Measurements from ENCODE around the gene PRKAG3. TPM values are rescaled to one million over a fixed set of nuclear protein-coding genes. Genes with fewer than 3 reads are reported as not detected.

The PRKAG3 gene
- total and polyA plus RNA-seq, 2 donors from 2014 or later: not detected

DNA sequence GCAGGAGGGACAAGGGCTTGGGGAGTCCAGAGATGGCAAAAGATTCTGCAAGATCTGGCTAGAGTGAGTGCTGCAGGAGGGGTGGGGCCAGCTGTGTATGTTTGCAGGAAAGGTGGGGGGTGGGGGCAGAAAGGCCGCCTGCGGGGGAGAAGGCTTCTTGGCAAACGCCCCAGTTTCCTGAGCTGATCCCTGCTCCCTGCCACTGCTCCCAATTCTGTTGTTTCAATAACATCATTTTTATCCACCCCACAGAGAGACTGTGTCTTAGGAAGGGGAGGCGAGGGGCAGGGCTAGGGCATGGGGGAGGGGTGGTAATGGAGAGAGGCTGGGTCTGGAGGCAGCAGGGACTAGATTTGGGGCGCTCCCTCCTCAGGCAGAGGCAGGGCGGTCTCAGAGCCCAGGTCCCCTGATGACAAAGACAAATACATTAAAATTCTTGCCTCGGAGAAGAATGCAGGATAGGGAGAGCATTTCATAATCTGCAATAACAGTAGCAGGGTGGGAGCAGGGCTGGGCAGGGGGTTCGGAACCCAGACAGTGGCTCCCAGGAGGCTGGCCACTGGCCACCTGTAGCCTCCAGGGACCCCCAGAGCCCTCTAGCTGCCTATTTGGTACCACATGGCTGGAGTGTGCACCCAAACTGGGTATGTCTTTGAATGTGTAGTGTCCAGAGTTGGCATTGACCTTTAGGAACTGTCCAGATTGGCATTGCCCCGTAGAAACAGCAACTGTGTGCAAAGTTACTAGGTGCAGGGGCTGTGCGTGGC, 26.0 kb upstream of the PRKAG3 start:
- FAIRE-seq: no peak
- no peak overlapping the region for H3K27ac ChIP-seq (ENCODE audit: low read depth in 2 of 2, low read length in 2 of 2)

DNA sequence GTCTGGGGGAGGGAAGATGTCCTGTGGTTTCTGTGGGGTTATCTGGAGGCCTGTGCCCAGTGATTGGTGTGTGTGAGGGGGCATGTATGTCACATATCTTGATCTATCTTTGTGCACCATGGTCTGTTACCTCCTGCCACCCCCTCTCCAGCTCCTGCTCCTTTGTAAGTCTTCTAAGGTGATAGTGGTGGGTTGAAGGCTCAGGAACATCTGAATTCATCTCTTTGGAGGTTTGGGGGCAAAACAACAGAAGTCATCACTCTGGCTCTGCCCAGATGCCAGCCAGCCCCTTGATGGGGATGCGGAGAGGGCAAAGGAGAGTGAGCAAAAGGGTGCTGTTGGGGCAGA, 25.3 kb upstream of the PRKAG3 start:
- H3K4me3 ChIP-seq (ENCODE audit: low read length in 3 of 3): no peak overlapping the region

More for the DNA sequence above, 26.0 kb upstream of the PRKAG3 start:
- no peak overlapping the region for H3K4me3 ChIP-seq (ENCODE audit: low read length in 3 of 3)
- DNase-seq: no peak
- H3K36me3 ChIP-seq (ENCODE audit: control insufficient read depth in 2 of 3, insufficient read depth in 3 of 3, low read length in 3 of 3): no peaks in the 10 kb centered on the region
- intact Hi-C loops (cut with DNase I): no loop called here
- H3K9ac ChIP-seq (ENCODE audit: low read length in 3 of 3): no peak overlapping the region
- peaks cover 33% of the 10 kb centered on the region for H3K27me3 ChIP-seq (ENCODE audit: control insufficient read depth, insufficient read depth, low read length)
- H3K4me1 ChIP-seq (ENCODE audit: control insufficient read depth in 2 of 3, insufficient read depth in 2 of 3, low read depth in 1 of 3, low read length in 3 of 3): peaks cover 0 to 2% (median 0%) of the 10 kb centered on the region in 3 donors
- no peaks in the 10 kb centered on the region for H3K9me3 ChIP-seq (ENCODE audit: control insufficient read depth in 2 of 3, insufficient read depth in 1 of 3, low read length in 3 of 3)
- TF ChIP-seq, protein P1, sequence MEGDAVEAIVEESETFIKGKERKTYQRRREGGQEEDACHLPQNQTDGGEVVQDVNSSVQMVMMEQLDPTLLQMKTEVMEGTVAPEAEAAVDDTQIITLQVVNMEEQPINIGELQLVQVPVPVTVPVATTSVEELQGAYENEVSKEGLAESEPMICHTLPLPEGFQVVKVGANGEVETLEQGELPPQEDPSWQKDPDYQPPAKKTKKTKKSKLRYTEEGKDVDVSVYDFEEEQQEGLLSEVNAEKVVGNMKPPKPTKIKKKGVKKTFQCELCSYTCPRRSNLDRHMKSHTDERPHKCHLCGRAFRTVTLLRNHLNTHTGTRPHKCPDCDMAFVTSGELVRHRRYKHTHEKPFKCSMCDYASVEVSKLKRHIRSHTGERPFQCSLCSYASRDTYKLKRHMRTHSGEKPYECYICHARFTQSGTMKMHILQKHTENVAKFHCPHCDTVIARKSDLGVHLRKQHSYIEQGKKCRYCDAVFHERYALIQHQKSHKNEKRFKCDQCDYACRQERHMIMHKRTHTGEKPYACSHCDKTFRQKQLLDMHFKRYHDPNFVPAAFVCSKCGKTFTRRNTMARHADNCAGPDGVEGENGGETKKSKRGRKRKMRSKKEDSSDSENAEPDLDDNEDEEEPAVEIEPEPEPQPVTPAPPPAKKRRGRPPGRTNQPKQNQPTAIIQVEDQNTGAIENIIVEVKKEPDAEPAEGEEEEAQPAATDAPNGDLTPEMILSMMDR (IDR thresholded peaks at IDR 0.05; ENCODE audit: borderline replicate concordance, extremely low read depth, insufficient read depth): no peak

DNA sequence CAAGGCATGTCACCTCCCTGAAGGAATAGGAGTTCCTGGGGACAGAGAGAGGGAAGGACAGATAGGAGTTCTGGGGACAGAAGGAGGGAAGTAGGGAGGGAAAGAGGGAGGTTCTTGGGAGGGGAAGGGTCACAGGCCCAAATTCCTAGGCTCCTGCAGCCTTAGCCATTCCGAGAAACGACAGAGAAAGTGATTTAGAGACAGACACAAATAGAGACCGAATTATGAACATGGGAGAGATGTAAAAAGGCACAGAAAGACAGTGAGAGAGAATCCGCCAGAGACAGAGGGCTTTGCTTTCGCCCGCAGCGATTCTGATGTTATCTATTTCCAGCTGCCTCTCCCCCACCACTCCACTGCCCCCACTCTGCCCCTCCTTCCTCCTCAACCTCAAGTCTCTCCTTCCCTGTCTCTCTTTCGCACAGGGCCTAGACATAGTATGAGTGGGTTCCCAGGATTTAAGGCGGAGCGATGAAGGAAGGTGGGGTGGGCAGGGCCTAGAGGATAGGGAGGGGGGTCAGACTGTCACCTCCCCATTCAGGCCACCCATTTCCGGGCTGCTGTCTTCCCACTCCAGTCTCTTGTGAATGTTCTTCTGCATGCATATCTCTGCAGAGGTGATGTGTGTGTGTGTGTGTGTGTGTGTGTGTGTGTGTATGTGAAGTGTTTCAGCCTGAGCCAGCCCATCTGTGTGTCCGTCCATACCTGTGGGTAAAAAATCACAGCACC, 24.7 kb upstream of the PRKAG3 start:
- FAIRE-seq: no peak
- Histone ChIP-seq H3K9me3 (ENCODE audit: control insufficient read depth in 2 of 3, insufficient read depth in 1 of 3, low read length in 3 of 3) (no peaks in the 10 kb centered on the region), H3K27me3 (ENCODE audit: control insufficient read depth, insufficient read depth, low read length) (peaks cover 26% of the 10 kb centered on the region), H3K4me1 (ENCODE audit: control insufficient read depth in 2 of 3, insufficient read depth in 2 of 3, low read depth in 1 of 3, low read length in 3 of 3) (peaks cover 0 to 2% (median 0%) of the 10 kb centered on the region in 3 donors), H3K36me3 (ENCODE audit: control insufficient read depth in 2 of 3, insufficient read depth in 3 of 3, low read length in 3 of 3) (no peaks in the 10 kb centered on the region), H3K4me3 (ENCODE audit: low read length in 3 of 3) (no peak overlapping the region), H3K27ac (ENCODE audit: low read depth in 2 of 2, low read length in 2 of 2) (no peak overlapping the region), H3K9ac (ENCODE audit: low read length in 3 of 3) (no peak overlapping the region)
- no peak for DNase-seq
- intact Hi-C loops (cut with DNase I): no loop called here
- TF ChIP-seq, protein P1 (IDR thresholded peaks at IDR 0.05; ENCODE audit: borderline replicate concordance, extremely low read depth, insufficient read depth): no peak

More for the DNA sequence above, 25.3 kb upstream of the PRKAG3 start:
- TF ChIP-seq, protein P1 (IDR thresholded peaks at IDR 0.05; ENCODE audit: borderline replicate concordance, extremely low read depth, insufficient read depth): no peak
- peaks cover 0 to 2% (median 0%) of the 10 kb centered on the region in 3 donors for H3K4me1 ChIP-seq (ENCODE audit: control insufficient read depth in 2 of 3, insufficient read depth in 2 of 3, low read depth in 1 of 3, low read length in 3 of 3)
- no peak for FAIRE-seq
- no peak overlapping the region for H3K27ac ChIP-seq (ENCODE audit: low read depth in 2 of 2, low read length in 2 of 2)
- no peaks in the 10 kb centered on the region for H3K9me3 ChIP-seq (ENCODE audit: control insufficient read depth in 2 of 3, insufficient read depth in 1 of 3, low read length in 3 of 3)
- H3K9ac ChIP-seq (ENCODE audit: low read length in 3 of 3): no peak overlapping the region
- peaks cover 30% of the 10 kb centered on the region for H3K27me3 ChIP-seq (ENCODE audit: control insufficient read depth, insufficient read depth, low read length)
- DNase-seq: no peak
- H3K36me3 ChIP-seq (ENCODE audit: control insufficient read depth in 2 of 3, insufficient read depth in 3 of 3, low read length in 3 of 3): no peaks in the 10 kb centered on the region
- intact Hi-C loops (cut with DNase I): no loop called here

Data from kidney (tissue), 14 donors.